Measurements from ENCODE around the gene CRACDL. TPM values are rescaled to one million over a fixed set of nuclear protein-coding genes. Genes with fewer than 3 reads are reported as not detected.
A peak's percentile ranks its signal among the peaks of the same experiment; 100 is the strongest.

Gene CRACDL
- total RNA-seq, 1 donor: 1.6 TPM

- H3K4me3 ChIP-seq (ENCODE audit: low read length): no peak overlapping the region
- no peaks in the 10 kb centered on the region for H3K9me3 ChIP-seq (ENCODE audit: low read depth, low read length)
- no peaks in the 10 kb centered on the region for H3K27me3 ChIP-seq (ENCODE audit: insufficient read depth, low read length)
- H3K4me1 ChIP-seq (ENCODE audit: insufficient read depth, low read length): peaks cover 36% of the 10 kb centered on the region
Measured at GRCh38 chr2:98775146-98775986, 160.7 kb downstream of the CRACDL start.

GRCh38 chr2:98773907-98774306 is 162.1 kb downstream of the CRACDL start:
- H3K4me1 ChIP-seq (ENCODE audit: insufficient read depth, low read length): peaks cover 47% of the 10 kb centered on the region
- H3K9me3 ChIP-seq (ENCODE audit: low read depth, low read length): no peaks in the 10 kb centered on the region
- H3K27me3 ChIP-seq (ENCODE audit: insufficient read depth, low read length): no peaks in the 10 kb centered on the region
- no peak overlapping the region for H3K4me3 ChIP-seq (ENCODE audit: low read length)

- Histone ChIP-seq H3K9me3 (ENCODE audit: low read depth, low read length) (no peaks in the 10 kb centered on the region), H3K4me1 (ENCODE audit: insufficient read depth, low read length) (peaks cover 54% of the 10 kb centered on the region), H3K27me3 (ENCODE audit: insufficient read depth, low read length) (no peaks in the 10 kb centered on the region), H3K4me3 (ENCODE audit: low read length) (no peak overlapping the region)
Measured at GRCh38 chr2:98773169-98773568, 162.9 kb downstream of the CRACDL start.

- Histone ChIP-seq H3K9me3 (ENCODE audit: low read depth, low read length) (no peaks in the 10 kb centered on the region), H3K4me1 (ENCODE audit: insufficient read depth, low read length) (peaks cover 61% of the 10 kb centered on the region), H3K4me3 (ENCODE audit: low read length) (no peak overlapping the region), H3K27me3 (ENCODE audit: insufficient read depth, low read length) (no peaks in the 10 kb centered on the region)
Measured at GRCh38 chr2:98772536-98772935, 163.5 kb downstream of the CRACDL start.

GRCh38 chr2:98771721-98772524 is 164.1 kb downstream of the CRACDL start:
- H3K4me3 ChIP-seq (ENCODE audit: low read length): peak overlapping the region; percentile 9
- H3K9me3 ChIP-seq (ENCODE audit: low read depth, low read length): no peaks in the 10 kb centered on the region
- H3K4me1 ChIP-seq (ENCODE audit: insufficient read depth, low read length): peaks cover 67% of the 10 kb centered on the region
- H3K27me3 ChIP-seq (ENCODE audit: insufficient read depth, low read length): no peaks in the 10 kb centered on the region

- no peaks in the 10 kb centered on the region for H3K27me3 ChIP-seq (ENCODE audit: insufficient read depth, low read length)
- peaks cover 73% of the 10 kb centered on the region for H3K4me1 ChIP-seq (ENCODE audit: insufficient read depth, low read length)
- no peaks in the 10 kb centered on the region for H3K9me3 ChIP-seq (ENCODE audit: low read depth, low read length)
- H3K4me3 ChIP-seq (ENCODE audit: low read length): peak overlapping the region; percentile 24
Measured at GRCh38 chr2:98771264-98771663, 164.8 kb downstream of the CRACDL start.

- Histone ChIP-seq H3K27me3 (ENCODE audit: insufficient read depth, low read length) (no peaks in the 10 kb centered on the region), H3K4me1 (ENCODE audit: insufficient read depth, low read length) (peaks cover 88% of the 10 kb centered on the region), H3K4me3 (ENCODE audit: low read length) (no peak overlapping the region), H3K9me3 (ENCODE audit: low read depth, low read length) (no peaks in the 10 kb centered on the region)
Measured at GRCh38 chr2:98769784-98770183, 166.2 kb downstream of the CRACDL start.

- Histone ChIP-seq H3K9me3 (ENCODE audit: low read depth, low read length) (no peaks in the 10 kb centered on the region), H3K4me1 (ENCODE audit: insufficient read depth, low read length) (peaks cover 94% of the 10 kb centered on the region), H3K27me3 (ENCODE audit: insufficient read depth, low read length) (no peaks in the 10 kb centered on the region), H3K4me3 (ENCODE audit: low read length) (no peak overlapping the region)
Measured at GRCh38 chr2:98769114-98769476, 166.9 kb downstream of the CRACDL start.

- no peaks in the 10 kb centered on the region for H3K9me3 ChIP-seq (ENCODE audit: low read depth, low read length)
- H3K27me3 ChIP-seq (ENCODE audit: insufficient read depth, low read length): no peaks in the 10 kb centered on the region
- H3K4me1 ChIP-seq (ENCODE audit: insufficient read depth, low read length): peaks cover 92% of the 10 kb centered on the region
- H3K4me3 ChIP-seq (ENCODE audit: low read length): no peak overlapping the region
Measured at GRCh38 chr2:98768384-98769113, 167.5 kb downstream of the CRACDL start.

GRCh38 chr2:98764499-98764898 is 171.5 kb downstream of the CRACDL start:
- Histone ChIP-seq H3K4me1 (ENCODE audit: insufficient read depth, low read length) (peaks cover 90% of the 10 kb centered on the region), H3K4me3 (ENCODE audit: low read length) (no peak overlapping the region), H3K9me3 (ENCODE audit: low read depth, low read length) (no peaks in the 10 kb centered on the region), H3K27me3 (ENCODE audit: insufficient read depth, low read length) (no peaks in the 10 kb centered on the region)

- H3K4me3 ChIP-seq (ENCODE audit: low read length): no peak overlapping the region
- H3K27me3 ChIP-seq (ENCODE audit: insufficient read depth, low read length): no peaks in the 10 kb centered on the region
- peaks cover 91% of the 10 kb centered on the region for H3K4me1 ChIP-seq (ENCODE audit: insufficient read depth, low read length)
- H3K9me3 ChIP-seq (ENCODE audit: low read depth, low read length): no peaks in the 10 kb centered on the region
Measured at GRCh38 chr2:98763209-98763951, 172.6 kb downstream of the CRACDL start.

GRCh38 chr2:98761909-98762308 is 174.1 kb downstream of the CRACDL start:
- Histone ChIP-seq H3K27me3 (ENCODE audit: insufficient read depth, low read length) (no peaks in the 10 kb centered on the region), H3K9me3 (ENCODE audit: low read depth, low read length) (no peaks in the 10 kb centered on the region), H3K4me1 (ENCODE audit: insufficient read depth, low read length) (peaks cover 91% of the 10 kb centered on the region), H3K4me3 (ENCODE audit: low read length) (no peak overlapping the region)

GRCh38 chr2:98761267-98761781 is 174.7 kb downstream of the CRACDL start:
- Histone ChIP-seq H3K9me3 (ENCODE audit: low read depth, low read length) (no peaks in the 10 kb centered on the region), H3K4me1 (ENCODE audit: insufficient read depth, low read length) (peaks cover 86% of the 10 kb centered on the region), H3K27me3 (ENCODE audit: insufficient read depth, low read length) (no peaks in the 10 kb centered on the region), H3K4me3 (ENCODE audit: low read length) (no peak overlapping the region)

GRCh38 chr2:98759827-98760625 is 176.0 kb downstream of the CRACDL start:
- Histone ChIP-seq H3K9me3 (ENCODE audit: low read depth, low read length) (no peaks in the 10 kb centered on the region), H3K27me3 (ENCODE audit: insufficient read depth, low read length) (no peaks in the 10 kb centered on the region), H3K4me3 (ENCODE audit: low read length) (no peak overlapping the region), H3K4me1 (ENCODE audit: insufficient read depth, low read length) (peaks cover 73% of the 10 kb centered on the region)

Measured in mononuclear cell (primary cell).